HEK293T (cell line): ENCODE results near the gene CNPY3.
A peak's percentile ranks its signal among the peaks of the same experiment; 100 is the strongest.

Source experiments
- BHLHE40 ChIP-seq: fragments of 450-650 bp; IDR thresholded peaks from 2 replicates; pipeline ENCODE4 v1.6.1; 2016; ENCODE audit warnings: mild to moderate bottlenecking, moderate library complexity, borderline replicate concordance
- ELF4 ChIP-seq: fragments of 450-650 bp; IDR thresholded peaks from 2 replicates; pipeline ENCODE4 v1.6.1; 2017; ENCODE audit warnings: antibody characterized with exemption
- FOXA1 ChIP-seq: fragments of 450-650 bp; IDR thresholded peaks from 2 replicates; pipeline ENCODE4 v1.6.1; 2016; ENCODE audit warnings: mild to moderate bottlenecking
- FOXK2 ChIP-seq: fragments of 450-650 bp; IDR thresholded peaks from 2 replicates; pipeline ENCODE4 v1.6.1; 2016; ENCODE audit warnings: mild to moderate bottlenecking
- FOXM1 ChIP-seq: fragments of 450-650 bp; IDR thresholded peaks from 2 replicates; pipeline ENCODE4 v1.6.1; 2017; ENCODE audit warnings: mild to moderate bottlenecking, borderline replicate concordance
- LEF1 ChIP-seq: fragments of 450-650 bp; IDR thresholded peaks from 2 replicates; pipeline ENCODE4 v1.6.1; 2017; ENCODE audit warnings: mild to moderate bottlenecking, borderline replicate concordance
- PKNOX1 ChIP-seq: fragments of 450-650 bp; IDR thresholded peaks from 2 replicates; pipeline ENCODE4 v1.6.1; 2016
- TARDBP ChIP-seq: fragments of 450-650 bp; IDR thresholded peaks from 2 replicates; pipeline ENCODE4 v1.6.1; 2016
- ZNF384 ChIP-seq: fragments of 450-650 bp; IDR thresholded peaks from 2 replicates; pipeline ENCODE4 v1.6.1; 2016

GRCh38 chr6:42890311-42891198 lies 38.7 kb upstream of the CNPY3 start:
- TF ChIP-seq ZNF384 (no peak), FOXA1 (no peak), TARDBP (no peak), FOXM1 (no peak; the same call in 1 of the 2 replicates), LEF1 (no peak), ELF4 (peak; percentile 91), BHLHE40 (peak; percentile 53; the same call in 1 of the 2 replicates), PKNOX1 (peak; percentile 28; the same call in 1 of the 2 replicates), FOXK2 (no peak)
